ENCODE data around the gene TIMM29.

The TIMM29 gene

GRCh38 chr19:10928563-10929401, at the start of gene TIMM29, which contains the start of gene YIPF2:
TSS of gene TIMM29 (plus strand) at chr19:10928811. CDS start at chr19:10928823, 12 bp downstream.
TSS of gene YIPF2 (minus strand) at chr19:10928639. CDS start at chr19:10928410, 229 bp downstream.
- peak; percentile 96 for DNase-seq

- no peak for DNase-seq
Measured at GRCh38 chr19:10881403-10882107, 47.1 kb upstream of the TIMM29 start.

GRCh38 chr19:10882108-10882457, 46.5 kb upstream of the TIMM29 start:
- DNase-seq, result no peak

- peak; percentile 78 for DNase-seq
Measured at GRCh38 chr19:10884274-10884673, 44.3 kb upstream of the TIMM29 start.

GRCh38 chr19:10885201-10886169, 43.1 kb upstream of the TIMM29 start:
- DNase-seq, result no peak

- DNase-seq, result no peak
Measured at GRCh38 chr19:10887616-10888367, 40.8 kb upstream of the TIMM29 start.

GRCh38 chr19:10888421-10888866, 40.2 kb upstream of the TIMM29 start:
- no peak for DNase-seq

GRCh38 chr19:10889880-10890279, 38.7 kb upstream of the TIMM29 start:
- DNase-seq, result no peak

- no peak for DNase-seq
Measured at GRCh38 chr19:10891405-10892086, 37.1 kb upstream of the TIMM29 start.

- DNase-seq, result no peak
Measured at GRCh38 chr19:10892256-10892655, 36.4 kb upstream of the TIMM29 start.

- no peak for DNase-seq
Measured at GRCh38 chr19:10894911-10895213, 33.7 kb upstream of the TIMM29 start.

GRCh38 chr19:10895363-10895762, 33.2 kb upstream of the TIMM29 start:
- DNase-seq, result no peak

GRCh38 chr19:10895920-10896319, 32.7 kb upstream of the TIMM29 start:
- no peak for DNase-seq

GRCh38 chr19:10896851-10897526, 31.6 kb upstream of the TIMM29 start:
- no peak for DNase-seq

- DNase-seq, result no peak
Measured at GRCh38 chr19:10898633-10899032, 30.0 kb upstream of the TIMM29 start.

GRCh38 chr19:10899151-10899653, 29.4 kb upstream of the TIMM29 start:
- DNase-seq, result no peak

- no peak for DNase-seq
Measured at GRCh38 chr19:10907925-10908324, 20.7 kb upstream of the TIMM29 start.

- no peak for DNase-seq
Measured at GRCh38 chr19:10908380-10908960, 20.1 kb upstream of the TIMM29 start.

- no peak for DNase-seq
Measured at GRCh38 chr19:10911579-10912363, 16.8 kb upstream of the TIMM29 start.

- no peak for DNase-seq
Measured at GRCh38 chr19:10912619-10913018, 16.0 kb upstream of the TIMM29 start.

Measured in amniotic stem cell (primary cell).